Measurements from ENCODE around the gene NXPH1.

The NXPH1 gene

DNA sequence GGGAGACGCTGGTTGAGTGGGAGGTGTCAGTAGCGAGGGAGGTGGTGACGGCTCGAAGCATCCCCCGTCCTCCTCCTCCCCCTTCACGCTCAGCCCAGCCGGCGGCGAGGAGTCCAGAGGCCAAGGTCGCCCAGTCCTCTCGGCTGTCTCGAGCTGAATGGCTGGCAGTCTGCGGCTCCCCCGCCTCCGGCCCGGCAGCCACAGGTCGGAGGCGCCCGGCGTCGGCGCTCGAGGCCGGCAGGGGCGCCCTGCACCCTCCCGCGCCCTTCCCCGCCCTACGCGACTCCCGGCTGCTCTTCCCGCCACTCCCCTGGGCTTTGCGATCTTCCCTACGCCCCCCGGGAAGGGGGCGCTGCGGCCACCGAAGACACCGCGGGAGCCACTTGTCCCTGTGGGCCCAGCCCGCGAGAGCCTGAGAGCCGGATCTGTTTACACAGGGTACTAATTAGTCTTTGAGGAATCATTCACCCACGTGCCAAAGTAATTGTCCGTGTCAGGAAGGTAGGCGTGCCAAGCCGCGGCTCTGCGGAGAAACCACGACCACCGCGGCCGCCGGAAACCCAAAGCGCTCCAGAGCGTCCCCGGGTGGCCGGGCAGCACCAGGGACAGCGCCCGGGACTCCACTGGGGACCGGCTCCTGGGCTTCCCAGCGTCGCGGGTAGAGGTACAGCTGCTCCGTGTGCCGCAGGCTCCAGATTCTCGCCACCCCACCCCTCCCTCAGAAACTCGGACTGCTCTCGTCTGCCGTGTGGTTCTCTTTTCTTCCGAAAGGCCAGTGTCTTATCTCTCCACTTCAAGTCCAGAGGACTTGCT, at the start of gene NXPH1:
Gene NXPH1 (plus strand): TSS at position 133 of the 813 bp plus-strand sequence.
- no peak for DNase-seq

DNA sequence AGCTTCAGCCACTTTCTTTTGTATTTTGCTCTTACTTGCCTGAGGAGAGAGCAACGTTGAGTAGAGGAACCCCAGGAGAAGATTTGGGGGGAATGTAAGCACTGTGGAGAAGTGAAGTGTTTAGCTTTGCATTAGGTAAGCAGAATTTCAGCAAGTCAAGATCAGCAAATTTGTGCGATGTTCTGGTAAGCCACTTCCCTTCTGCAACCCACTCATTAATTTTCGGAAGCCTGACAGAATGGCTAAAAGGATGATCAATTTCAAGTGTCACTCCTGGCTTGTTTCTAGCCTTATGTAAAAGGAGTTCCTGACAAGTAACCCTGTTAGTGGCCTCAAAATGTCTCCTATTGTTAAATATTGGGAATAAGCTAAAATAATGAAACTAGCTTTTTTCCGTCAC, 48.5 kb upstream of the NXPH1 start:
- no peak for DNase-seq

DNA sequence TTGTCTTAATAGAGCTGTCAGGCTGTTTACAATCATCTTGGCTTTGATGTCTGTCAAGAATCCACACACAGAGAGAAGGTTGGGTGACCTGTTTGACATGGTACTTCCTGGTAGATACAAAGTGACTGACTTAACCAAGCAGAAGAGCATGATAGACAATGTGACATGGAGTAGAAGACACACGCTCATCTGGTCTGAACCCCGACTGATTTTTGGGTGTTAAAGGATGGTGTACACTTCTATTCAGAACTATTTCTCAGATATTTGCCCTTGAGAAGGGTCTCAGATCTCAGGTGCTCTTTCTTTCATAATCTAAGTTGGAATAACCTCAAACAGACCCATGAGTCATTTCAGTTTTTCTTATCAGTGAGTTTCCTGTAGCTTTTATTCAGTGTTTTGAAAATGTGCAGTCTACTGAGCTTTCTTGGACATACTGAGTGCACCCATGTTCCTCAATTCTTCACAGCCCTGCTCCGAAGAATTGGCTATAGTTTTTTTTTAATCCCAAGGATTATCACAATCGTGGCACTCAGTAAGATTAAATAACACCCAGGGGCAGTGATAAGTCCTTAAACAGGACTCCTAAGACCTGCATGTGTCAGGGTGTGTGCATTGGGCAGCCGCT, 46.4 kb upstream of the NXPH1 start:
- no peak for DNase-seq

DNA sequence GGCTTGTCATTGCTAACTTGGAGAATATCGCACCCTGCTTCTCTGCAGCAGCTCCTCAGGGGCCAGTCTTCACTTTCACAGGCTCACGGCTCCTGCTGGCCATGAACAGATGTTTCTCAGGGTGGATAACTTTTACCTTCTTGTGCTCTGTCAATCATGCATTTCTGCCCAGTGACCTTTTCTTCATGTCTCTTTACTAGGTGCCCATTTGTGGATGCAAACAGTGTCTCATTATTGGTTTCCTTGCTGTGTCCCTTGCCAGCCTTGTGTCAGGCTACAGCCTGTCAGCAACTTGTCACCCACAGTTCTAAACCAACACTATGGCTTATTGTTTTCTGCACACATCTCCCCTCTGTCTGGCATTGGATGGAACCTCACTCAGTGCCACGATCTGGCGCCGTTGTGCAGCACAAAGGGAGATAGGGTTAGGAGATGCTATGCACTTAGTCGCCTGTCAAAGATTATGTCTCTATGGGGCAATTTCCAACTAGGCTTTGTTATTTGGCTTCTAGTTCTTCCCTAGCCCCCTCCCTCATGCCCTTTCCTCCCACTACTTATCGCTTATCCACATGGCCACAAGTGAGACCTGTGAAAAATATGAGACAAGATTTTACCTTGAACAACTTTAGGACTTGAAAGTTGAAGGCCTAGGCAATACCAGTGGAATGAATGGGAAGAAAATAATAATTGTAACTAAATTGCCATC, 45.7 kb upstream of the NXPH1 start:
- DNase-seq = no peak

DNA sequence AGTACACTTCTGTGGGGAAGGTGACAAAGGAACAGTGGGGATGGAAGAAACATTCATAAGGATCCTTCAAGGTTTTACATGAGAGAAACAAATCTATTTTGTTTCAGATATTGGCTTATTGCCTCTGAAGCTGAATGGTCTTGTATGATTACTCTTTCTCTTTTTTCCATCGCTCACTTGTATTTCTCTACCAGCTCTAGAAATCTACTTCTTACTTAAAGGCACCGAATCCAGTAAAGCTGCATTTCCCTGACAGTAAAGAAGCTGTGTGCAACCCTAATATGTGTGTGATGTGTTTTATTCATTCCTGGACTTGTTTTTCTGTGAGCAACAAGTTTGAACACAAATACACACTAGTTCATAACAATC, 45.2 kb upstream of the NXPH1 start:
- DNase-seq = no peak

DNA sequence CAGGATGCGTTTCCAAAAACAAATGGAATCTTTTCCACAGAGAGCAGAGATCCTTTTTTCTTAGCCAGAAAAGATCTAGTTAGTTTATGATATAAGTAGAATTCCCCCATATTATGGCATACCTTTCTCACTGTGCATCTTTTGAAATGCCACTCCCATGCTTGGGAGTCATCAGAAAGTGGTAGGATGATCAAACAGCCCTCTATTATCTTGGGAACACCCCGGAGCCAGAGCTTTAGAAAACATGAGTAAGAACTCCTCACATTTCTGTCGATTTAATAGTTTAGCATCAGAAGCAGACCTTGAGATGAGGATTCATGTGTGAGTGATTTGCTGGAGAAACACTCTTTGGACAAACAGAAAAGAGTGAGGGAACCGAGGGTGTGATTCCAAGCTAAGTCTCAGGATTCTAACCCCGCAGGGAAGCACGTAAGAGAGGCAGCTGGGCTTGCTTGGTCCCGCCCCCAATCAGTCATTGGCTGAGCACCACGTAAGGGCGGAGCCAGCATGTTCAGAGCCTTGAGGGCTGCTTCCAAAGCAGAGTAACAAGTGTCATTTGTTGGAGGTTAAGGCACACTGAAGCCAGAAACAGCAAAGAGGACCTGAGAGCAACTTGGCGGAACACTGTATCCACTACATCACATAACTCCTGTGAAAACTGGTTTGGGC, 43.7 kb upstream of the NXPH1 start:
- DNase-seq = no peak

DNA sequence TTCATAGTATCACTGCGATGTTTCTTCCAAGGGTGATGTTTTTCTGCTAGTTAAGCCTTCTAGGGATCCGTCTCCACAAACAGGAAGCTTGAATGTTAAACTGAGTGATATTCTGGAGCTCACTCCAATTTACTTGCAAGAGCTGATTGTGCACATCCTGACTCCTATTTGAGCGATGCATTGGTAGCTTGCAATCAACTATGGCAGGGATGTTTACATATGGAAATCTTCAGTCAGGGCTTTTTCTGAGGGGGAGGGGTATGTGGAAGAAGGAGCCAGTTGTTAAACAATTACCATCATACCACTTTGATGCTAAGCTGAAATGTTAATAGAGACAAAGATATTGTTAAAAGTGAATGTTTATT, 43.2 kb upstream of the NXPH1 start:
- DNase-seq = no peak

DNA sequence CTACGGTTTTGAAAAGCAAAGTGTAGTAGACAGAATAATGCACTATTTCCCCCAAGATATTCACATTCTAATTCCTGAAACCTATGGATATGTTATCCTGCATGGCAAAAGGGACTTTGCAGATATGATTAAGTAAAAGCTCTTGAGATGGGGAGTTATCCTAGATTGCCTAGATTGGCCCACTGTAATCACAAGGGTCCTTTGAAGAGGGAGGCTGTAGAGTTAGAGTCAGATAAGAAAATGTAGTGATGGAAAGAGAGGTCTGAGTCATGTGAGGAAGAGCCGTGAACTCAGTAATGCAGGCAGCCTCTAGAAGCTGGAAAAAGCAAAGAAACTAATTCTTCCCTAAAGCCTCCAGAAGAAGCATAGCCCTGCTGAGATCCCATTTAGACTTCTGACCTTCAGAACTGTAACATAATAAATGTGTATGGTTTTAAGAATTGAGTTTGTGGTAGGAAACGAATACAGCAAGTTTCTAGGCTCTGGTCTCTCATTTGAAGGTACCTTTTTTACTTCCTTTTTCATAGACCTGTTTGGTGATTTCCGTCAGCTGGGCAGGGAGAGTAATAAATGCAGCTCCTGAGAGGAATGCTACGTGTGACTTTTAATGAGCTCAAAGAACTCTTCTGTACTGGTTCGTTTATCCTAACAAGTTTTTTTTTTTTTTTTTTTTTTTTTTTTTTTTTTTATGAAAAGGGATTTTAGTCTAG, 41.9 kb upstream of the NXPH1 start:
- no peak for DNase-seq

DNA sequence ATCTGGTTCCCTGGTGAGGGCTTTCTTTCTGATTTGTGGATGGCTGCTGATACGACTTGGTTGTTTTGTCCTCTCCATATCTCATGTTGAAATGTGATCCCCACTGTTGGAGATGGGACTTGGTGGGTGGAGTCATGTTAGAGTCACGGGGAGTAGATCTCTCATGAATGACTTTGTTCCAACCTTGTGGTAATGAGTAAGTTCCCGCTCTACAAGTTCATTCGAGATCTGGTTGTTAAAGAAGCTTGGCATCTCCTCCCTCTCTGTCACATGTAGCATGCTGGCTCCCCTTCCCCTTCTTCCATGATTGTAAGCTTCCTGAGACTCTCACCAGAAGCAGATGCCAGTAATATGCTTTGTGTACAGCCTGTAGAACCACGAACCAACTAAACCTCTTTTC, 37.1 kb upstream of the NXPH1 start:
- no peak for DNase-seq

DNA sequence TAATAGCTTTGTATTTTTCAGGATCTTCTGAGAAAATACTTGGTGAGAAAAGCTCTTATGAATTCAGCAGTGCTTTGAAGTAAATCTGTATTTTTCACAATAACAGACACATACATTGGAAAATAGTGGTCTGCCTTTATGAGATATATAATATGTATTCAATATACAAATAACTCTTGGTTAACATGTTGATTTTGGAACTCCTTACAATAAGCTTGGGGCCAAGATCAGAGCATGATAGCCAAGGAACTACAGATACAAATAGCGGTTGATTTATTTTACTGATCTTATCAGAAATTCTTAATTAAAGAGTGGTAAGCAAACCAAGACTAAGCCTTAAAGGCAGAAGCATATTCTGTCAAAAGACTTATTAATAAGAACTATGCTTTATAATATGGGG, 24.5 kb upstream of the NXPH1 start:
- no peak for DNase-seq

DNA sequence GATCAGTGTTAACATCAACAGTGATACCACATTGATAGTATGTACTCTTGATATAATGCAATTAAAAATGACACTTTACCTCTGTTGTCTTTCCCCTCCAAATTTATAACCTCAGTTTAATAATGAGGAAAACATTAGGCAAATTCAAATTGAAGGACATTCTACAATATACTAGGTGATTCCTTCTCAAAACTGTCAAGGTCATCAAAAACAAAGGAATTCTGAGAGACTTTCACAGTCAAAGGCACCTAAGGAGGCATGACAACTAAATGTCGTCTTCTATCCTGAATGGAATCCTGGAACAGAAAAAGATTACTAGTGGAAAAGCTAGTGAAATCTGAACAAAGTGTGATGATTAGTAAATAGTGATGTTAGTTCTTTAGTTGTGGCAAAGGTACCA, 22.3 kb upstream of the NXPH1 start:
- DNase-seq = no peak

DNA sequence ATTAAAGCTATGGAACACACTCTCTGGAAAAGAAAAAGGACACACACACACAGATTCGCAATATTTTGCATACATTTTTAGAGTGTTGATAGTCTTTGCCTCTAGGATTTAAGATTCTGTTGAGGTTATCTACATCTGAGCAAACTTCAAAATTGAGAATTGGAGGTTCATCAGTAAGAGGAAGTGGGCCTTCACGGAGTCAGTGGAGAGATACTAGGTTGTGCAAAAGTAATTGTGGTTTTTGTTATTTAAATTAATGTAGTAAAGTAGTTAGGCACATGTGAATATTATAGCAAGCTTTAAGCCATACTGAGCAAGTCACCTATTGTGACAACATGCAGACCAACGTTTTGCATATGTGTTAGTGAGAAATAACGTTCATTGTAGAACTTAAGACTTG, 19.8 kb upstream of the NXPH1 start:
- no peak for DNase-seq

DNA sequence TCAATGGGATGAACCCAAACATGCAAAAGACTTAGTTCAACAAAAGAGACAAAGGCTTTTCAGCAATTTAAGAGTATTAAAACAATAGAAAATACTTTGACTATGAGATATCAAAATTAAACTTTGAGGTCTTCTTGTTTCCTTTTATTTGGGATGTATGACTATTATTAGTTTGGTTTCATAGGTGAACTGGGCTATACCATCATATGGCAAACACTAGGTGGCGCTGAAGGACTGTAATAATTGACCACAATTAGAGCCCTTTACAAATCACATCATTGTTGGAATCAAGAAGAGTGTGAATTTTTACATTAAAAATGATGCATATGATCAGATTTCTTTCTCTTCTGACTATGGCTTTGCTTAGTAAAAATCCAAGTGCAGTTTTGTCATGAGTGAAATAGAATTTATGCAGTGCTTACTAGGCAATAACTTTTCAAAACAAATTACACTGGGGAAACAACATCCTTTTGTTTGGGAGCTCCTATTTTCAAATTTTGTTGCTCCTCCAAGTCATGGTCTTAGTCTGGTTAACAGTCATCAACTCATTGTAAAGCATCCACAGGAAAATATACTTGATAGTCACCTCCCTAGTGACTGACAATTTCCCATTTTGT, 14.7 kb upstream of the NXPH1 start:
- DNase-seq = no peak

DNA sequence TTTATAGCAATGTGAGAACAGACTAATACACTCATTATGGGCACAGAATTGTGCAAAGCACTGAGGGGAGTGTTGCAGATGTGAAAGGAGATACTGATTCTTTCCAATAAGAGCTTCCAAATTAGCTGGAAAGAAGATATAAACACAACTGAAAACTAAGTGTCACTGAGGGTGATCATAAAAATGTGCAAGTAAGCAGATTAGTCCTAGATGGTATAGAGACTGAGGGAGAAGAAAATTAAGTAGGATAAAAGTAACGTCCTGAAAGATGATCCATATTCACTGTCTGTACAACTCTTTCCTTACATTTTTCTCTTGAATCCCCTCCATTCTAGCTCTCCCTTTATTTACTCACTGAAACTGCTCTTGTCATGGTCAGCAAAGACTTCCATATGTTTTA, 11.2 kb upstream of the NXPH1 start:
- no peak for DNase-seq

DNA sequence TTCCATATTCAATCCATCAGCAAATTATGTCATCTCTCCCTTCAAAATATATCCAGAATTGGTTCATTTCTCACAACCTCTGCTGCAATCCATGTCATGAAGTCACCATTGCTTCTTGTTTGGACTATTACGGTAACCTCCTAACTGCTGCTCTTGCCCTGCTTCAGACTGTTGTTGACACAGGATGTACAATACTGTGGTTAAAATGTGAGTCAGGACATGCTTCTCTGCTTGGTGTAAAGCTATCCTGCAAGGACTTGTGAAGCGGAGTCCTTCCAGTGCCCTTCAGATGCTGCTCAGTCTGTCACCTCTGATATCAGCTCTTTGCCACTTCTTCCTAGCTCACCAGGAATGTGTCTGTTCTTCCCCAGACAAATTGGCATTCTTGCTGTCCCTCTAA, 10.4 kb upstream of the NXPH1 start:
- DNase-seq = no peak

DNA sequence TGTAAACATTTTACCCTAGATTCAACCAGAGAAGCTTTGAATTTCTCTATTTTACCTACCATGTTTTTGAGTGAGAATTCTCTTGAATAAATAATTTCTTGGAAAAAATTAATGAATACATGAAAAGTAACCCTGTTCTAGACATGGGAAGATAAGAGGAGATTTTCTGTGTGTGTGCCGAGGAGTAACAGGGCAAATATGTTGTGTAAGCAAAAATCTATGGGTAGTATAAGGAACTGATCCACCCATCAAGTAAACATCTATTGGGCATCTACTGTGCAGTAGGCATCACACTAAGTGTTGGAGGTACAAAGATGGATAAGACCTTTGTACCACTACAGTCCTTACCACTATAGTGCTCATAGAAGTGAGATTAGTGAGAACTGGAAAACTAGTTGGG, 8.2 kb upstream of the NXPH1 start:
- no peak for DNase-seq

DNA sequence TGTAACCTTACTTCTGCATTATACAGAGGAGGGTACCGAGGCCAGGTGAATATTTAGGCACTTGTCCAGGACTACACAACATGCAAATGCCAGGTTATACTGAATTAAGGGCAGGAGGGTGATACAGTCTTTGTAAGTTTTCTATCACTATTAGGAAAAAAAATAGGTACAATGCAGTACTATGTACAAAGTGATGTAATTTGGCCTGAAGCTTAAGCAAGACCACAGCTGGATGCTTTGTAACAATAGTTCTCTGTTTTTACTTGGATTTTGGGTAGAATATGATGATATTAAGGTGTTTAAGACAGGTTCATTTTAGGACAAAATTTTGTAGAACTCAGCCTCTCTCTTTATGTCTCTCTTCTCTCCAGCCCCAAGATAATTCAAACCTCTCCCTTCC, 2.8 kb upstream of the NXPH1 start:
- no peak for DNase-seq

DNA sequence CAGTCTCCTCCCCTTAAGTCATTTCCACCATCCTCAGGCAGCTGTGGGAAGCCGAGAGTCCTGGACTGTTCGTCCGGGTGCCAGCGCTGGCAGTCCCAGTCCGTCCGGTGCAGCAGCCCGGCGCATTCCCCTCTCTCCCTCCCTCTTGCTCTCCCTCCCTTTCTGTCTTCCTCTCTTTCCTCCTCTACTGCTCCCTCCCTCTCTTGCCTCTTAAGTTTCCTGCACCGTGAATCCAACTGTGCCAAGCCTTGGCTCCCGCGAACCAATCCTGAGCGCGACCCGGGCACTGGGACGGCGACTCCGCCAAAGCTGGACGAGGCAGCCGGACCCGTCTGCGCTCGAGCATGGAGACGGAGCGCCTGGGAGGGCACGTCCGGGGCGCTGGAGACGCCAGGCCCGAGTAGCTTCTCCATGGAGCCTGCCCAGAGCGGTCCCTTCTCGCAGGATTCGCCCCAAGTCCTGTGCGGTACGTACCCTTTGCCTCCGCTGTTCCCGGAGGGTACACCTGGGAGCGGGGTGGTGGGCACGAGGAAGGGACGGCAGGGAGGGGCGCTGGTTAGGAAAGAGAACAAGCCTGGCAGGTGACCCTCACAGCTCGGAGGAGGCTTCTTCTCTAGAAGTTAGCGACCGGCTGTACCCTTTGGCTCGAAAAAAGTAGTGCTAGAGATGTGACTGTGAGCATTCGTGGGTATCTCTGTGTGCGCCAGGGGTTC, 1.0 kb downstream of the NXPH1 start:
- no peak for DNase-seq

DNA sequence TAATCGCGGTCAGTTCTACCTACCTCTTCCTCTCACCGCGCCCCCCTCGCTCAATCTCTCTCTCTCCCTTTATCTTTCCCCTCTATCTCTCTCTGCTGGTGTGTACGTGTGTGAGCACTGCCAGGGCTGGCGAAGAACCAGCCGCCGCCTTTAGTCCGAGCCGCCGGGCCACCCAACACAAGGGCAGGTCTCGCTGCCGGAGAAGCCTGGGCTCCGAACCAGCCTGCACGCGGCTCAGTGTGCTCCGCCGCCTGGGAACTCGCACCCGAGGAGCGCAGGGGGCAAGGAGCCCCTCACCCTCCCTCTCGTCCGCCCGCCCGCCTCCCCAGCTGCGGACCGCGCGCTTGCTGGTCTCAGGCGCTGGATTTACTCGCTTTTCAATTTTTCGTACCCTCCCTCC, 1.7 kb downstream of the NXPH1 start:
- no peak for DNase-seq

DNA sequence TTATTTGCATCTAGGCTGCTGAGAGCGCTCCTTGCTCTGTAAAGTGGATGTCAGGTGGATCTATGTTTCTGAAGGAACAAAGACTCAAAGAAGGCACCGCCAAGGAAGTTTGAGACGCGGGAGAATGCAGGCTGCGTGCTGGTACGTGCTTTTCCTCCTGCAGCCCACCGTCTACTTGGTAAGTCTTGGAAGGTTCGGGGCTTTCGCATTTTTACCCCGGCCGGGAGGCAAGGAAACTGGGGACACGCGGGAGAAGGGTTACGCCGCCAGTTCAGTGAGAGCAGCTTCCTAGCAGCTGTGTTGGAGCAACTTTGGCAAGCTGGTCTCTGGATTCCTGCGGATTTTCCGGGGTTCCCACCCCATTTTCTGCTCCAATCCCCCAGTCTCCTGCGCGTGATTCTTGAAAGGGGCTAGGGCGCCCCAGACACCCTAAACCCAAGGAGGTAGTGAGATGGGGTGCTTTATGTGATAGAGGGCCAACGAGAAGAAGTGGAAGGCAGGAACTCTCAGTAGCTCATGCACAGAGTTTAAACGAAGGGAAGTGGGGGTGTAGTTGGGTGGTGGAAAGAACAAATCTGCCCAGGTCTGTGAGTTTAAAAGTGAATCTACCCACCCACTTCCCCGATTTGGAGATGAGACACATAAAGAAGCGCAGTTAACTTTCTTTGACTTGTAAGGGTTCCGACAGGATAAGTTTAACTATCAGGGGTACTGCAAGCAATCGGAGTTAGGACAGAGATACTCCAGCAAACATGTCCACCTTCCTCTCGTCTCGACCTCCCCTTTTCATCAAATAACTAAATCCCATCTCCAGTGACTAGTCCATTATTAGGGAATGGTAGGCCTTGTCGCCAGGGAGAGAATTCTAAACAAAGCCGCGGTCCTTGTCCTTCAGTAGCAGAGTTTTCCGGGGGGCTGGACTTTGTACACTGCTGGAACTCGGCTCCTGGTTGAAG, 2.5 kb downstream of the NXPH1 start:
- DNase-seq = no peak

DNA sequence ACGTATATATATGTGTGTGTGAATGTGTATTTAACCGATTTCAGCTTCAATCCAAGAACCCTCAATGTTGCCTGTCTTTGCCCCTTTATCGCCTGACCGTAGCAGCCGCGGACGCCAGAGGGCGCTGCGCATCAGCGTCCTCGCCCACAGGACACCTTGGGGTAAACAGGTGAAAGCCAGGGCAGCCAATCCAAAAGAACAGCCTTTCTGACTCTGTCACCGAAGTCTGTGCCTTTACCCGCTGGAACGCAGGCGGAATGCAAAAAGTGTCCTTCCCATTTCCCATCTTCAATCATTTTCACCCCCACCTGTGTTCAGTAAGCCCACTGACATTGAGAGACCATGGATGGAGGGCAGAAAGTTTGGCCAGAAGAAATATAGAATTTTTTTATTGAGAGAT, 3.6 kb downstream of the NXPH1 start:
- no peak for DNase-seq

All from NCI-H2081 treated with DMSO at 0.1 percent for 48 hours (cell line).